Measurements from ENCODE around the gene LDLRAD3. TPM values are rescaled to one million over a fixed set of nuclear protein-coding genes. Genes with fewer than 3 reads are reported as not detected.

The LDLRAD3 gene
- polyA plus RNA-seq, 1 donor (not counting 4 experiments of a cell fraction or from before 2014, with no cell fraction given), result 13.1 TPM

- Histone ChIP-seq H3K79me2 (ENCODE audit: control insufficient read depth, insufficient read depth, low read length) (peaks cover 48% of the 10 kb centered on the region), H2AFZ (ENCODE audit: control insufficient read depth, low read length) (no peak overlapping the region), H3K4me1 (ENCODE audit: control insufficient read depth, extremely low read depth, insufficient read depth, low read length) (peaks cover 7% of the 10 kb centered on the region), H3K9ac (ENCODE audit: control insufficient read depth, extremely low read depth, insufficient read depth, low read length) (no peak overlapping the region), H3K4me3 (ENCODE audit: control insufficient read depth in 2 of 3, extremely low read depth in 1 of 3, insufficient read depth in 2 of 3, low read depth in 1 of 3, low read length in 3 of 3) (no peak overlapping the region), H3K36me3 (ENCODE audit: control insufficient read depth in 2 of 2, extremely low read depth in 1 of 2, insufficient read depth in 2 of 2, low read length in 2 of 2) (peaks cover 0 to 4% of the 10 kb centered on the region in 2 experiments), H3K27me3 (ENCODE audit: control insufficient read depth, extremely low read depth, insufficient read depth, low read length) (no peaks in the 10 kb centered on the region), H3K9me1 (ENCODE audit: control insufficient read depth, extremely low read depth, insufficient read depth, low read length) (no peaks in the 10 kb centered on the region), H3K9me3 (ENCODE audit: control insufficient read depth, low read depth, low read length) (no peaks in the 10 kb centered on the region), H3K27ac (ENCODE audit: control insufficient read depth, insufficient read depth, low read length) (no peak overlapping the region), H4K20me1 (ENCODE audit: control insufficient read depth, extremely low read depth, insufficient read depth, low read length) (no peaks in the 10 kb centered on the region), H3K4me2 (ENCODE audit: control insufficient read depth, extremely low read depth, insufficient read depth, low read depth, low read length) (no peak overlapping the region)
- TF ChIP-seq EZH2 (IDR thresholded peaks at IDR 0.05; ENCODE audit: low read length) (no peak), CTCF (optimal IDR thresholded peaks at IDR 0.05 in 1 of 3, IDR thresholded peaks at IDR 0.05 in 1 of 3, conservative IDR thresholded peaks at IDR 0.05 in 1 of 3; ENCODE audit: extremely low read depth in 1 of 3, insufficient read depth in 2 of 3, low read length in 3 of 3) (no peak)
- DNase-seq (ENCODE audit: low read depth, low spot score) (no peak), FAIRE-seq (no peak)
- dilution Hi-C loops (cut with MboI; ENCODE audit: extremely low pct_ligation_motif_present, low sequenced_read_pairs), result no loop called here
Observed at GRCh38 chr11:35982061-35982460, 38.2 kb downstream of the LDLRAD3 start.

- Histone ChIP-seq H3K27me3 (ENCODE audit: control insufficient read depth, extremely low read depth, insufficient read depth, low read length) (no peaks in the 10 kb centered on the region), H3K4me2 (ENCODE audit: control insufficient read depth, extremely low read depth, insufficient read depth, low read depth, low read length) (no peak overlapping the region), H3K27ac (ENCODE audit: control insufficient read depth, insufficient read depth, low read length) (no peak overlapping the region), H3K4me3 (ENCODE audit: control insufficient read depth in 2 of 3, extremely low read depth in 1 of 3, insufficient read depth in 2 of 3, low read depth in 1 of 3, low read length in 3 of 3) (no peak overlapping the region), H3K9me1 (ENCODE audit: control insufficient read depth, extremely low read depth, insufficient read depth, low read length) (no peaks in the 10 kb centered on the region), H2AFZ (ENCODE audit: control insufficient read depth, low read length) (no peak overlapping the region), H3K36me3 (ENCODE audit: control insufficient read depth in 2 of 2, extremely low read depth in 1 of 2, insufficient read depth in 2 of 2, low read length in 2 of 2) (peaks cover 0 to 4% of the 10 kb centered on the region in 2 experiments), H3K79me2 (ENCODE audit: control insufficient read depth, insufficient read depth, low read length) (peaks cover 55% of the 10 kb centered on the region), H4K20me1 (ENCODE audit: control insufficient read depth, extremely low read depth, insufficient read depth, low read length) (no peaks in the 10 kb centered on the region), H3K9ac (ENCODE audit: control insufficient read depth, extremely low read depth, insufficient read depth, low read length) (no peak overlapping the region), H3K9me3 (ENCODE audit: control insufficient read depth, low read depth, low read length) (no peaks in the 10 kb centered on the region), H3K4me1 (ENCODE audit: control insufficient read depth, extremely low read depth, insufficient read depth, low read length) (peaks cover 7% of the 10 kb centered on the region)
- dilution Hi-C loops (cut with MboI; ENCODE audit: extremely low pct_ligation_motif_present, low sequenced_read_pairs), result no loop called here
- FAIRE-seq (no peak), DNase-seq (ENCODE audit: low read depth, low spot score) (no peak)
- TF ChIP-seq EZH2 (IDR thresholded peaks at IDR 0.05; ENCODE audit: low read length) (no peak), CTCF (optimal IDR thresholded peaks at IDR 0.05 in 1 of 3, IDR thresholded peaks at IDR 0.05 in 1 of 3, conservative IDR thresholded peaks at IDR 0.05 in 1 of 3; ENCODE audit: extremely low read depth in 1 of 3, insufficient read depth in 2 of 3, low read length in 3 of 3) (no peak)
Observed at GRCh38 chr11:35983981-35984380, 40.1 kb downstream of the LDLRAD3 start.

Data from keratinocyte (primary cell).